ENCODE results near the gene ZNF747. TPM values are rescaled to one million over a fixed set of nuclear protein-coding genes. Genes with fewer than 3 reads are reported as not detected.

ZNF747 gene
- total RNA-seq, 1 experiment from 2014 or later: 10.9 TPM

DNA sequence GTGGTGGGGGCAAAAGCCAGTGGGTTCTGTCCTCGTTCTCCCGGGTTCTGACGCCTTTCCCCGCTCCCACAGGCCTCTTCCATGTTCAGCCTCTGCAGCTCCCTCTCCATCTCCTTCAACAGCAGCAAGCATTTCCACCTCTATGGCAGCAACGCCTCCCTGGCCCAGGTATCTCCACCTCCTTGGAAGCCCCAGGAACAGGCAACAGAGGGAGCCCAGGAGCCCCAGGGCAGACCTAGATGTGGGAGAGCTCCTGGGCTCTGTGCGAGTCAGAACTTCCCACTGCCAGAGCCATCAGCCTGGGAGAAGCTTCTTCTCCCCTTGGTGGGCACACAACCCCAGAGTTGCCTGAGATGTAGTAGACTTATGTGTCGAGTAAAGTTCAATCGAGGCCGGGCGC lies 16.1 kb downstream of the ZNF747 start:
- ATAC-seq: no peak
- Histone ChIP-seq H3K4me3 (ENCODE audit: low read depth in 2 of 2, low read length in 2 of 2) (no peak overlapping the region), H3K27me3 (ENCODE audit: control insufficient read depth, insufficient read depth, low read length) (no peaks in the 10 kb centered on the region), H3K4me1 (ENCODE audit: control insufficient read depth, insufficient read depth, low read length) (no peaks in the 10 kb centered on the region), H3K27ac (ENCODE audit: low read length) (no peak overlapping the region), H3K9me3 (ENCODE audit: control insufficient read depth, insufficient read depth, low read depth, low read length) (no peaks in the 10 kb centered on the region), H3K36me3 (ENCODE audit: control insufficient read depth, insufficient read depth, low read length) (no peaks in the 10 kb centered on the region)
- ChIA-PET POLR2A (interaction anchor here (0.5 kb wide), 1 partner anchor 12 kb away, joined by 11 read pairs; no protein-coding TSS in a partner anchor), CTCF (no interaction called here)
- BruUV-seq (replicated peaks): no TSS peak
- DNase-seq (ENCODE audit: low read depth, low spot score): no peak
- TF ChIP-seq, protein P1, sequence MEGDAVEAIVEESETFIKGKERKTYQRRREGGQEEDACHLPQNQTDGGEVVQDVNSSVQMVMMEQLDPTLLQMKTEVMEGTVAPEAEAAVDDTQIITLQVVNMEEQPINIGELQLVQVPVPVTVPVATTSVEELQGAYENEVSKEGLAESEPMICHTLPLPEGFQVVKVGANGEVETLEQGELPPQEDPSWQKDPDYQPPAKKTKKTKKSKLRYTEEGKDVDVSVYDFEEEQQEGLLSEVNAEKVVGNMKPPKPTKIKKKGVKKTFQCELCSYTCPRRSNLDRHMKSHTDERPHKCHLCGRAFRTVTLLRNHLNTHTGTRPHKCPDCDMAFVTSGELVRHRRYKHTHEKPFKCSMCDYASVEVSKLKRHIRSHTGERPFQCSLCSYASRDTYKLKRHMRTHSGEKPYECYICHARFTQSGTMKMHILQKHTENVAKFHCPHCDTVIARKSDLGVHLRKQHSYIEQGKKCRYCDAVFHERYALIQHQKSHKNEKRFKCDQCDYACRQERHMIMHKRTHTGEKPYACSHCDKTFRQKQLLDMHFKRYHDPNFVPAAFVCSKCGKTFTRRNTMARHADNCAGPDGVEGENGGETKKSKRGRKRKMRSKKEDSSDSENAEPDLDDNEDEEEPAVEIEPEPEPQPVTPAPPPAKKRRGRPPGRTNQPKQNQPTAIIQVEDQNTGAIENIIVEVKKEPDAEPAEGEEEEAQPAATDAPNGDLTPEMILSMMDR (IDR thresholded peaks at IDR 0.05): no peak
- TF ChIP-seq POLR2AphosphoS5 (IDR thresholded peaks at IDR 0.05; ENCODE audit: low read depth, low read length) (no peak), TCF7L2 (IDR thresholded peaks at IDR 0.05; ENCODE audit: low read depth, low read length) (no peak), SIN3A (IDR thresholded peaks at IDR 0.05; ENCODE audit: borderline replicate concordance, insufficient read depth, low read depth, low read length) (no peak)
- TF ChIP-seq, protein P2, sequence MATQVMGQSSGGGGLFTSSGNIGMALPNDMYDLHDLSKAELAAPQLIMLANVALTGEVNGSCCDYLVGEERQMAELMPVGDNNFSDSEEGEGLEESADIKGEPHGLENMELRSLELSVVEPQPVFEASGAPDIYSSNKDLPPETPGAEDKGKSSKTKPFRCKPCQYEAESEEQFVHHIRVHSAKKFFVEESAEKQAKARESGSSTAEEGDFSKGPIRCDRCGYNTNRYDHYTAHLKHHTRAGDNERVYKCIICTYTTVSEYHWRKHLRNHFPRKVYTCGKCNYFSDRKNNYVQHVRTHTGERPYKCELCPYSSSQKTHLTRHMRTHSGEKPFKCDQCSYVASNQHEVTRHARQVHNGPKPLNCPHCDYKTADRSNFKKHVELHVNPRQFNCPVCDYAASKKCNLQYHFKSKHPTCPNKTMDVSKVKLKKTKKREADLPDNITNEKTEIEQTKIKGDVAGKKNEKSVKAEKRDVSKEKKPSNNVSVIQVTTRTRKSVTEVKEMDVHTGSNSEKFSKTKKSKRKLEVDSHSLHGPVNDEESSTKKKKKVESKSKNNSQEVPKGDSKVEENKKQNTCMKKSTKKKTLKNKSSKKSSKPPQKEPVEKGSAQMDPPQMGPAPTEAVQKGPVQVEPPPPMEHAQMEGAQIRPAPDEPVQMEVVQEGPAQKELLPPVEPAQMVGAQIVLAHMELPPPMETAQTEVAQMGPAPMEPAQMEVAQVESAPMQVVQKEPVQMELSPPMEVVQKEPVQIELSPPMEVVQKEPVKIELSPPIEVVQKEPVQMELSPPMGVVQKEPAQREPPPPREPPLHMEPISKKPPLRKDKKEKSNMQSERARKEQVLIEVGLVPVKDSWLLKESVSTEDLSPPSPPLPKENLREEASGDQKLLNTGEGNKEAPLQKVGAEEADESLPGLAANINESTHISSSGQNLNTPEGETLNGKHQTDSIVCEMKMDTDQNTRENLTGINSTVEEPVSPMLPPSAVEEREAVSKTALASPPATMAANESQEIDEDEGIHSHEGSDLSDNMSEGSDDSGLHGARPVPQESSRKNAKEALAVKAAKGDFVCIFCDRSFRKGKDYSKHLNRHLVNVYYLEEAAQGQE (IDR thresholded peaks at IDR 0.05; ENCODE audit: insufficient read depth in 1 of 2, low read depth in 2 of 2, low read length in 1 of 2): no peak
- intact Hi-C loops (cut with micrococcal nuclease; ENCODE audit: unreplicated experiment) (no loop called here), in situ Hi-C loops (cut with HindIII; ENCODE audit: low pct_unique_long_range_greater_than_20kb, low sequenced_read_pairs) (no loop called here)

DNA sequence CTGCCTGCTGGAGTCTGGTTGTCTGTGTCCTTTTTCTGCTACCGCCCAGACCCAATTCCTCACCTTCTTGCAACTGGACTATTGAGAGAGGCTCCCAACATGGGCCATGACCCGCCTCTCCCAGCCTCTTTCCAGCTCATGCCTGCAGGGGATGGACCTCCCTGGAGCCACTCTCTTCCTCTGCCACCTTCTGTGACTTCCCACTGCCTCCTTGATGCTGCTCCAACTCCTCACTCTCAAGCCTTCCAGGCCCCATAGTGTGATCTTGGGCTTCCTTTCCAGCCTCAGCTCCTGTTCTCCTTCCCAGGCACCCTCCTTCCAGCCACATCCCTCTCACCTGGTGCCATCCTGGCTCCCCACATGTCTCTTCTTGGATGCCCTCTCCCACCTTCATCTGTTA lies 19.4 kb downstream of the ZNF747 start:
- Histone ChIP-seq H3K27me3 (ENCODE audit: control insufficient read depth, insufficient read depth, low read length) (no peaks in the 10 kb centered on the region), H3K4me1 (ENCODE audit: control insufficient read depth, insufficient read depth, low read length) (no peaks in the 10 kb centered on the region), H3K4me3 (ENCODE audit: low read depth in 2 of 2, low read length in 2 of 2) (no peak overlapping the region), H3K36me3 (ENCODE audit: control insufficient read depth, insufficient read depth, low read length) (no peaks in the 10 kb centered on the region), H3K27ac (ENCODE audit: low read length) (no peak overlapping the region), H3K9me3 (ENCODE audit: control insufficient read depth, insufficient read depth, low read depth, low read length) (no peaks in the 10 kb centered on the region)
- BruUV-seq (replicated peaks): no TSS peak
- ChIA-PET POLR2A (interaction anchor here (0.5 kb wide), 1 partner anchor 81 kb away, joined by 10 read pairs; no protein-coding TSS in a partner anchor), CTCF (no interaction called here)
- ATAC-seq: no peak
- in situ Hi-C loops (cut with HindIII; ENCODE audit: low pct_unique_long_range_greater_than_20kb, low sequenced_read_pairs): no loop called here
- no peak for DNase-seq (ENCODE audit: low read depth, low spot score)
- TF ChIP-seq TCF7L2 (IDR thresholded peaks at IDR 0.05; ENCODE audit: low read depth, low read length) (no peak), POLR2AphosphoS5 (IDR thresholded peaks at IDR 0.05; ENCODE audit: low read depth, low read length) (no peak), SIN3A (IDR thresholded peaks at IDR 0.05; ENCODE audit: borderline replicate concordance, insufficient read depth, low read depth, low read length) (no peak)
- TF ChIP-seq, protein P2 (IDR thresholded peaks at IDR 0.05; ENCODE audit: insufficient read depth in 1 of 2, low read depth in 2 of 2, low read length in 1 of 2): no peak
- intact Hi-C loops (cut with micrococcal nuclease; ENCODE audit: unreplicated experiment): no loop called here
